Measurements from ENCODE around the gene MLF2. TPM values are rescaled to one million over a fixed set of nuclear protein-coding genes. Genes with fewer than 3 reads are reported as not detected.
"Not testable (repeated sequence)": the region's sequence is repeated elsewhere in the genome, so short reads cannot be mapped to it uniquely, and the experiment has no call there.

MLF2 gene
- total RNA-seq, 2 experiments from 2014 or later, result 140 to 141 TPM

DNA sequence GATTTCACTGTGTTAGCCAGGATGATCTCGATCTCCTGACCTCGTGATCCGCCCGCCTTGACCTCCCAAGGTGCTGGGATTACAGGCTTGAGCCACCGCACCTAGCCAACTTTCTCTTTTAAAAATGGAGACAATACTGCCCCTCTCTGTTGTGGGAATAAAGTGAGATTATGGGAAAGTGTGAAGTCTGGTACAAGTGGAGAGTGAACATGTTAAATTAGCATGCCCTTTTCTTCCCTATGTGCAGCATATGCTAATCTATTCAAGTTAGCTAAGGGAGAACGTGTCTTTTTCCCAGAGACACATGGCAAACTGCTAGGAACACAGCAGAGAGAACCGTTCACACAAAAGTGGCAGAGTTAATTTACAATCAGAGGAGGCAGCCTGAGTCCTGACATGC is 27.6 kb downstream of the MLF2 start:
- H3K27ac Mint-ChIP-seq, result peak overlapping the region; percentile 14
- H3K27me3 Mint-ChIP-seq, result no peaks in the 10 kb centered on the region
- H3K4me1 Mint-ChIP-seq (ENCODE audit: low read depth), result peaks cover 25% of the 10 kb centered on the region
- no peak for DNase-seq
- no peaks in the 10 kb centered on the region for H3K9me3 Mint-ChIP-seq
- intact Hi-C loops (cut with micrococcal nuclease), result loop anchor here (2.0 kb wide), 1 partner anchor 63 kb away; the partner anchor contains the start of gene CD4
- ChIA-PET CTCF (interaction anchor here (1.7 to 3.5 kb wide), 4 partner anchors 26 to 107 kb away, joined by 3 to 34 read pairs (median 10); partner anchors contain the start of genes MLF2 and ZNF384), POLR2A (no interaction called here)
- H3K4me3 Mint-ChIP-seq, result peak overlapping the region; percentile 83
- peaks cover 18% of the 10 kb centered on the region for H3K36me3 Mint-ChIP-seq

DNA sequence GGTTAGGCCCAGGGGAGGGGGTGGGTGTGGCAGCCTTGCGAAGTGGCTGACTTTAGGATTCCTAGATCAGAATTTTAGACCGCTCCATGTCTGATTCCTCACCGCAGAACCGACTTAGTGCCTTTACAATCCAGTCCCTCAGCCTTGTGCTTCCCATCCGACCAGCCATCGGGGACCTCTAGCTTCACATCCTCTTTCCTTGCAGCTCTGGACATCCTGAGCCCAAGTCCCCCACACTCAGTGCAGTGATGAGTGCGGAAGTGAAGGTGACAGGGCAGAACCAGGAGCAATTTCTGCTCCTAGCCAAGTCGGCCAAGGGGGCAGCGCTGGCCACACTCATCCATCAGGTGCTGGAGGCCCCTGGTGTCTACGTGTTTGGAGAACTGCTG is 28.5 kb downstream of the MLF2 start:
- intact Hi-C loops (cut with micrococcal nuclease), result loop anchor here (1.0 to 2.0 kb wide), 7 partner anchors 19 to 128 kb away; partner anchors contain the start of genes CD4, ING4, USP5 and ZNF384
- H3K27me3 Mint-ChIP-seq, result no peaks in the 10 kb centered on the region
- POLR2A ChIA-PET, result interaction anchor here (0.7 to 2.0 kb wide), 15 partner anchors 11 to 219 kb away, joined by 3 to 53 read pairs (median 5); partner anchors contain the start of genes C12orf57, CD4, CDCA3 and GAPDH
- peaks cover 9% of the 10 kb centered on the region for H3K36me3 Mint-ChIP-seq
- peak overlapping the region; percentile 83 for H3K4me3 Mint-ChIP-seq
- H3K9me3 Mint-ChIP-seq, result no peaks in the 10 kb centered on the region
- peak overlapping the region; percentile 84 for H3K27ac Mint-ChIP-seq
- CTCF ChIA-PET, result interaction anchor here (0.9 to 3.5 kb wide), 18 partner anchors 9 to 167 kb away, joined by 3 to 34 read pairs (median 6); partner anchors contain the start of genes CD4, LAG3, MLF2 and SPSB2
- DNase-seq, result peak; percentile 53
- H3K4me1 Mint-ChIP-seq (ENCODE audit: low read depth), result peaks cover 25% of the 10 kb centered on the region

- H3K27me3 Mint-ChIP-seq, result no peaks in the 10 kb centered on the region
- intact Hi-C loops (cut with micrococcal nuclease), result loop anchor here (1.0 to 2.0 kb wide), 7 partner anchors 19 to 128 kb away; partner anchors contain the start of genes CD4, ING4, USP5 and ZNF384
- H3K36me3 Mint-ChIP-seq, result peaks cover 7% of the 10 kb centered on the region
- ChIA-PET POLR2A (interaction anchor here (0.7 to 2.0 kb wide), 19 partner anchors 9 to 220 kb away, joined by 3 to 53 read pairs (median 5); partner anchors contain the start of genes C12orf57, CD4, CDCA3 and GAPDH), CTCF (interaction anchor here (0.9 to 3.5 kb wide), 20 partner anchors 9 to 182 kb away, joined by 3 to 34 read pairs (median 4); partner anchors contain the start of genes CD4, LAG3, MLF2 and SPSB2)
- peak within 1 kb of the TSS; percentile 84 for H3K27ac Mint-ChIP-seq
- DNase-seq, result peak; percentile 99
- H3K4me3 Mint-ChIP-seq, result peak within 1 kb of the TSS; percentile 83
- H3K9me3 Mint-ChIP-seq, result no peaks in the 10 kb centered on the region
- H3K4me1 Mint-ChIP-seq (ENCODE audit: low read depth), result peaks cover 25% of the 10 kb centered on the region
Observed at GRCh38 chr12:6723607-6724408, 29.1 kb downstream of the MLF2 start, which contains the start of gene COPS7A. Gene COPS7A, plus strand, starts transcription at chr12:6724046. Its CDS starts 611 bp downstream, at chr12:6724657.

DNA sequence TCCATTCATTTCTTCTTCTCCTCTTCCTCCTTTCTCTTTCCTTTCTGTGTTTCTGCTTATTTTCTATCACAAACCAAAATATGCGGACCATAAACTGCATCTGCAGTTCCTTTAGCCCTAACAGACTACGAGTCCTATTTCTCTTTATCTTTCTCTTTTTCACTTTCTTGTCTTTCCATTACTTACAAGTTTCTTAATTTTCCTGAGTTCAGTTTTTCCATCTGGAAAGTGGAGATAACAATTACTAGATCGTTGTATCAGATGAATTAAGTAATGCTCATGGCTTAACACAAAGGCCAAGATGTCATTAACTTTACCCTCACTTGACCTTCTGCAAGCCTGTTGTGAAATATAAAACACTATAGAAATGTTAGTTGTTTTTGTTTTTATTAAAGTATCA is 30.1 kb downstream of the MLF2 start:
- H3K4me3 Mint-ChIP-seq, result no peak overlapping the region
- no peaks in the 10 kb centered on the region for H3K27me3 Mint-ChIP-seq
- CTCF ChIA-PET, result interaction anchor here (0.6 to 3.5 kb wide), 11 partner anchors 30 to 222 kb away, joined by 3 to 34 read pairs (median 5); partner anchors contain the start of genes LAG3, MLF2 and ZNF384
- no peaks in the 10 kb centered on the region for H3K9me3 Mint-ChIP-seq
- POLR2A ChIA-PET, result interaction anchor here (1.0 to 2.0 kb wide), 4 partner anchors 30 to 115 kb away, joined by 7 to 53 read pairs (median 10); partner anchors contain the start of genes MLF2 and ZNF384
- intact Hi-C loops (cut with micrococcal nuclease), result no loop called here
- no peak for DNase-seq
- H3K4me1 Mint-ChIP-seq (ENCODE audit: low read depth), result peaks cover 25% of the 10 kb centered on the region
- peaks cover 6% of the 10 kb centered on the region for H3K36me3 Mint-ChIP-seq
- peak overlapping the region; percentile 7 for H3K27ac Mint-ChIP-seq

- no peaks in the 10 kb centered on the region for H3K36me3 Mint-ChIP-seq
- H3K4me1 Mint-ChIP-seq (ENCODE audit: low read depth), result no peaks in the 10 kb centered on the region
- no peaks in the 10 kb centered on the region for H3K9me3 Mint-ChIP-seq
- peaks cover 3% of the 10 kb centered on the region for H3K27me3 Mint-ChIP-seq
- intact Hi-C loops (cut with micrococcal nuclease), result no loop called here
- ChIA-PET POLR2A (interaction anchor here (0.7 kb wide), 1 partner anchor 8 kb away, joined by 3 read pairs; no protein-coding TSS in a partner anchor), CTCF (interaction anchor here (1.0 kb wide), 1 partner anchor 18 kb away, joined by 3 read pairs; no protein-coding TSS in a partner anchor)
- no peak overlapping the region for H3K4me3 Mint-ChIP-seq
- no peak overlapping the region for H3K27ac Mint-ChIP-seq
- DNase-seq, result no peak
Observed at GRCh38 chr12:6716874-6717437, 36.0 kb downstream of the MLF2 start.

DNA sequence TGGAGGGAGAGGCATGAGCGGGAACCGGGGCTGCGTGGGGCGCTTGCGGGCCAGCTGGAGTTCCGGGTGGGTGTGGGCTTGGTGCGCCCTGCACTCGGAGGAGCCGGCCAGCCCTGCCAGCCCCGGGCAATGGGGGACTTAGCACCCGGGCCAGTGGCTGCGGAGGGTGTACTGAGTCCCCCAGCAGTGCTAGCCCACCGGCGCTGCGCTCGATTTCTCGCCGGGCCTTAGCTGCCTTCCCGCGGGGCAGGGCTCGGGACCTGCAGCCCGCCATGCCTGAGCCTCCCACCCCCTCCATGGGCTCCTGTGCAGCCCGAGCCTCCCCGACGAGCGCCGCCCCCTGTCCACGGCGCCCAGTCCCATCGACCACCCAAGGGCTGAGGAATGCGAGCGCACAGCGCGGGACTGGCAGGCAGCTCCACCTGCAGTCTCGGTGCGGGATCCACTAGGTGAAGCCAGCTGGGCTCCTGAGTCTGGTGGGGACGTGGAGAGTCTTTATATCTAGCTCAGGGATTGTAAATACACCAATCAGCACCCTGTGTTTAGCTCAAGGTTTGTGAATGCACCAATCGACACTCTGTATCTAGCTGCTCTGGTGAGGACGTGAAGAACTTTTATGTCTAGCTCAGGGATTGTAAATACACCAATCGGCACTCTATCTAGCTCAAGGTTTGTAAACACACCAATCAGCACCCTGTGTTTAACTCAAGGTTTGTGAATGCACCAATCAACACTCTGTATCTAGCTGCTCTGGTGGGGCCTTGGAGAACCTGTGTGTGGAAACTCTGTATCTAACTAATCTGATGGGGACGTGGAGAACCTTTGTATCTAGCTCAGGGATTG is 36.7 kb downstream of the MLF2 start:
- H3K27ac Mint-ChIP-seq; POLR2A ChIA-PET; H3K9me3 Mint-ChIP-seq; H3K36me3 Mint-ChIP-seq; H3K4me1 Mint-ChIP-seq (ENCODE audit: low read depth); intact Hi-C loops (cut with micrococcal nuclease); H3K4me3 Mint-ChIP-seq; DNase-seq; H3K27me3 Mint-ChIP-seq: not testable (repeated sequence)
- CTCF ChIA-PET, result interaction anchor here (1.0 to 1.2 kb wide), 2 partner anchors 8 to 17 kb away, joined by 3 to 6 read pairs; partner anchors contain the start of gene COPS7A

- ChIA-PET POLR2A (interaction anchor here (0.6 to 1.0 kb wide), 3 partner anchors 9 to 104 kb away, joined by 3 read pairs; partner anchors contain the start of gene COPS7A), CTCF (interaction anchor here (0.9 kb wide), 1 partner anchor 88 kb away, joined by 3 read pairs; no protein-coding TSS in a partner anchor)
- Mint-ChIP-seq H3K4me1 (ENCODE audit: low read depth) (peaks cover 6% of the 10 kb centered on the region), H3K9me3 (no peaks in the 10 kb centered on the region), H3K27ac (no peak overlapping the region), H3K4me3 (peak overlapping the region; percentile 3), H3K36me3 (no peaks in the 10 kb centered on the region), H3K27me3 (peaks cover 9% of the 10 kb centered on the region)
- intact Hi-C loops (cut with micrococcal nuclease), result no loop called here
- peak; percentile 42 for DNase-seq
Observed at GRCh38 chr12:6708960-6709394, 44.0 kb downstream of the MLF2 start.

- H3K36me3 Mint-ChIP-seq; intact Hi-C loops (cut with micrococcal nuclease); H3K9me3 Mint-ChIP-seq; DNase-seq; H3K4me3 Mint-ChIP-seq; H3K27ac Mint-ChIP-seq; H3K4me1 Mint-ChIP-seq (ENCODE audit: low read depth): not testable (repeated sequence)
- ChIA-PET CTCF (interaction anchor here (0.9 kb wide), 1 partner anchor 87 kb away, joined by 3 read pairs; no protein-coding TSS in a partner anchor), POLR2A (interaction anchor here (0.6 kb wide), 1 partner anchor 105 kb away, joined by 3 read pairs; no protein-coding TSS in a partner anchor)
- peaks cover 14% of the 10 kb centered on the region for H3K27me3 Mint-ChIP-seq
Observed at GRCh38 chr12:6708351-6708750, 44.6 kb downstream of the MLF2 start.

DNA sequence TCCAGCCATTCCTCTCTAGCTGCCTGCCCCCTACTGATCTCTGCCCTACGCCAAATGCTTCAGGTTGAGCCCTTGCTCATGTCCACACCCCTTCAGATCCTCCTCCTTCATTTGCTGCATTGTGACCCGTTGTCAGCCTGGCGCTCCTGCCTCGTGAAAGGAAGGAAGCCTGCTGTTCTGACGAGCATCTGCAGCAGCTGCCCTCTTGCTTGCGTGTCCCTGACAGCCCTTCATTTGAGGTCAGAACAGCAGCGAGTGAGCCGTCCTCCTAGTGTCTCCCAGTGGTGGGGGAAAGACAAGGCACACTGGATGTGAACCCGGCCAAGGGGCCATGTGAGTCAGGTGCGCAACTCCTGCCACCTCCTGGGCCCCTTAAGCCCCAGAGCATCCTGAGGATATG is 49.3 kb downstream of the MLF2 start:
- CTCF ChIA-PET, result interaction anchor here (0.7 kb wide), 1 partner anchor 188 kb away, joined by 3 read pairs; no protein-coding TSS in a partner anchor
- H3K27ac Mint-ChIP-seq, result no peak overlapping the region

DNA sequence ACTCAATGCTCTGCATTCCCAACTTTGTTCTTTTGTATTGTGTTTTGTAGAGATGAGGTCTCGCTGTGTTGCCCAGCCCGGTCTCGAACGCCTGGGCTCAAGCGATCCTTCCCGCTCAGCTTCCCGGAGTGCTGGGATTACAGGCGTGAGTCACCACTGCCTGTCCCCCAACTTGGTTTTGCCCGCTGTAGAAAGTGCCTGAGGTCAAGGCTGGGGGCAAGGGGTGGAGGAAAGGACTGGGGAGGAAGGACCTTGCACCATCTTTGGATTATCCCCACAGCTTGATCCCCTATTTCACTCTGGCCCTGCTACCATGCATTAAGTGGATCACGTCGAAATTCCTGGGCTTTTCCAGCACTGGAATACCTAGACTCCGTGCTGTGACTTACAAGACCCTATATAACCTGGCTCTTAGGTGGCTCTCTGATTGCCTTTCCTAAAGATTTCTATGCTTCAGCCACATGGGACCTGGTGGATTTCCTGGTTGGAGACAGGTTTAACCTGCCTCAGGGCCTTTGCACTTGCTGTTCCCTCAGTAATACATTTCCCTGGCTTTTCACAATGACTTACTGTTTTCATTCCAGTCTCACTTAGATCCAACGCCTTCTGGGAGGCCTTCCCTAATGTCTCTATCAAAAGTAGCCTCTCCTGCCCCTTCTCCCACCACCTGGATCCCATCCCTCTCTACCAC is 51.7 kb downstream of the MLF2 start:
- H3K4me3 Mint-ChIP-seq, result peak overlapping the region; percentile 68
- H3K27me3 Mint-ChIP-seq, result peaks cover 50% of the 10 kb centered on the region
- no peak for DNase-seq
- peaks cover 13% of the 10 kb centered on the region for H3K4me1 Mint-ChIP-seq (ENCODE audit: low read depth)
- CTCF ChIA-PET, result no interaction called here
- POLR2A ChIA-PET, result no interaction called here
- H3K36me3 Mint-ChIP-seq, result no peaks in the 10 kb centered on the region
- H3K9me3 Mint-ChIP-seq, result no peaks in the 10 kb centered on the region
- H3K27ac Mint-ChIP-seq, result no peak overlapping the region
- intact Hi-C loops (cut with micrococcal nuclease), result no loop called here

More for the DNA sequence above, 49.3 kb downstream of the MLF2 start:
- peaks cover 47% of the 10 kb centered on the region for H3K27me3 Mint-ChIP-seq
- DNase-seq, result peak; percentile 22
- POLR2A ChIA-PET, result no interaction called here
- no peaks in the 10 kb centered on the region for H3K36me3 Mint-ChIP-seq
- intact Hi-C loops (cut with micrococcal nuclease), result no loop called here
- peaks cover 13% of the 10 kb centered on the region for H3K4me1 Mint-ChIP-seq (ENCODE audit: low read depth)
- H3K9me3 Mint-ChIP-seq, result no peaks in the 10 kb centered on the region
- no peak overlapping the region for H3K4me3 Mint-ChIP-seq

All from activated CD4-positive, alpha-beta memory T cell treated with anti-CD3 and anti-CD28 coated beads for 36 hours (primary cell).